SIG-M5 treated with dmso at 0.1 percent for 504 hours (cell line): ENCODE results near the gene OSTN.
"Not testable (repeated sequence)": the region's sequence is repeated elsewhere in the genome, so short reads cannot be mapped to it uniquely, and the experiment has no call there.

ENCODE experiments used
- DNase-seq: peaks from one replicate; lab custom pipeline; 2025; ENCODE audit not compliant: unreplicated experiment; lab: John Stamatoyannopoulos, UW

The OSTN gene

GRCh38 chr3:191198932-191199331, at the start of gene OSTN:
Gene OSTN (plus strand): TSS chr3:191199241. CDS start chr3:191212533, 13,292 bp downstream.
- DNase-seq: no peak

- DNase-seq: no peak
These were observed 47.4 kb upstream of the OSTN start for GRCh38 chr3:191151653-191152052.

GRCh38 chr3:191154827-191155226, 44.2 kb upstream of the OSTN start:
- no peak for DNase-seq

- no peak for DNase-seq
These were observed 40.8 kb upstream of the OSTN start for GRCh38 chr3:191158247-191158646.

- no peak for DNase-seq
These were observed 40.2 kb upstream of the OSTN start for GRCh38 chr3:191158815-191159214.

GRCh38 chr3:191165802-191166201, 33.2 kb upstream of the OSTN start:
- no peak for DNase-seq

- DNase-seq: no peak
These were observed 32.7 kb upstream of the OSTN start for GRCh38 chr3:191166368-191166767.

GRCh38 chr3:191169566-191169965, 29.5 kb upstream of the OSTN start:
- DNase-seq: no peak

- no peak for DNase-seq
These were observed 28.9 kb upstream of the OSTN start for GRCh38 chr3:191170097-191170496.

- DNase-seq: no peak
These were observed 23.9 kb upstream of the OSTN start for GRCh38 chr3:191175102-191175501.

GRCh38 chr3:191176038-191176785, 22.8 kb upstream of the OSTN start:
- DNase-seq: no peak

GRCh38 chr3:191185382-191185781, 13.7 kb upstream of the OSTN start:
- not testable (repeated sequence) for DNase-seq

- DNase-seq: not testable (repeated sequence)
These were observed 10.8 kb upstream of the OSTN start for GRCh38 chr3:191188246-191188645.

GRCh38 chr3:191192270-191192669, 6.8 kb upstream of the OSTN start:
- DNase-seq: not testable (repeated sequence)

GRCh38 chr3:191192941-191193340, 6.1 kb upstream of the OSTN start:
- DNase-seq: no peak

- no peak for DNase-seq
These were observed 1.2 kb upstream of the OSTN start for GRCh38 chr3:191197761-191198306.

GRCh38 chr3:191198480-191198879, 561 bp upstream of the OSTN start:
- no peak for DNase-seq

- no peak for DNase-seq
These were observed 11.0 kb downstream of the OSTN start for GRCh38 chr3:191210032-191210431.

GRCh38 chr3:191216510-191216909, 17.5 kb downstream of the OSTN start:
- no peak for DNase-seq

GRCh38 chr3:191217301-191217700, 18.3 kb downstream of the OSTN start:
- DNase-seq: no peak

- no peak for DNase-seq
These were observed 21.9 kb downstream of the OSTN start for GRCh38 chr3:191220908-191221307.

- DNase-seq: no peak
These were observed 22.6 kb downstream of the OSTN start for GRCh38 chr3:191221638-191222037.

- no peak for DNase-seq
These were observed 28.5 kb downstream of the OSTN start for GRCh38 chr3:191227541-191227940.
